Measurements from ENCODE around the gene PLXNA2. TPM values are rescaled to one million over a fixed set of nuclear protein-coding genes. Genes with fewer than 3 reads are reported as not detected.

PLXNA2 gene
- total RNA-seq, 2 experiments from 2014 or later, result 0.08 TPM; not detected in 1

GRCh38 chr1:207981976-207982375 lies 262.2 kb downstream of the PLXNA2 start:
- H3K4me3 Mint-ChIP-seq, result no peak overlapping the region
- H3K27ac Mint-ChIP-seq, result no peak overlapping the region
- H3K4me1 Mint-ChIP-seq, result no peaks in the 10 kb centered on the region
- no peaks in the 10 kb centered on the region for H3K9me3 Mint-ChIP-seq
- H3K27me3 Mint-ChIP-seq, result peaks cover 11% of the 10 kb centered on the region
- no peaks in the 10 kb centered on the region for H3K36me3 Mint-ChIP-seq
- DNase-seq, result no peak

- Mint-ChIP-seq H3K9me3 (no peaks in the 10 kb centered on the region), H3K27me3 (peaks cover 19% of the 10 kb centered on the region), H3K4me1 (no peaks in the 10 kb centered on the region), H3K4me3 (no peak overlapping the region), H3K36me3 (no peaks in the 10 kb centered on the region), H3K27ac (no peak overlapping the region)
- no peak for DNase-seq
Measured at GRCh38 chr1:207978441-207978840, 265.7 kb downstream of the PLXNA2 start.

GRCh38 chr1:207977876-207978275 lies 266.3 kb downstream of the PLXNA2 start:
- no peak for DNase-seq
- H3K36me3 Mint-ChIP-seq, result no peaks in the 10 kb centered on the region
- H3K4me1 Mint-ChIP-seq, result no peaks in the 10 kb centered on the region
- H3K27me3 Mint-ChIP-seq, result peaks cover 23% of the 10 kb centered on the region
- H3K27ac Mint-ChIP-seq, result no peak overlapping the region
- no peak overlapping the region for H3K4me3 Mint-ChIP-seq
- no peaks in the 10 kb centered on the region for H3K9me3 Mint-ChIP-seq

GRCh38 chr1:207973898-207974568 lies 270.2 kb downstream of the PLXNA2 start:
- peaks cover 22% of the 10 kb centered on the region for H3K27me3 Mint-ChIP-seq
- H3K9me3 Mint-ChIP-seq, result no peaks in the 10 kb centered on the region
- no peak overlapping the region for H3K4me3 Mint-ChIP-seq
- DNase-seq, result no peak
- H3K4me1 Mint-ChIP-seq, result no peaks in the 10 kb centered on the region
- H3K36me3 Mint-ChIP-seq, result no peaks in the 10 kb centered on the region
- no peak overlapping the region for H3K27ac Mint-ChIP-seq

- Mint-ChIP-seq H3K27ac (no peak overlapping the region), H3K4me1 (no peaks in the 10 kb centered on the region), H3K9me3 (no peaks in the 10 kb centered on the region), H3K27me3 (peaks cover 22% of the 10 kb centered on the region), H3K4me3 (no peak overlapping the region), H3K36me3 (no peaks in the 10 kb centered on the region)
- DNase-seq, result no peak
Measured at GRCh38 chr1:207972337-207972736, 271.8 kb downstream of the PLXNA2 start.
